Mucosa of stomach (tissue), 1 donor: Measurements from ENCODE around the gene BMP7.

Experiments
- H3K27me3 ChIP-seq: one replicate; pipeline ENCODE4 v1.7.0; 2013; ENCODE audit warnings: mild to moderate bottlenecking, low read length; ENCODE audit not compliant: control insufficient read depth, insufficient read depth
- H3K36me3 ChIP-seq: one replicate; pipeline ENCODE4 v1.7.0; 2013; ENCODE audit warnings: low read length; ENCODE audit not compliant: control insufficient read depth, insufficient read depth
- H3K4me1 ChIP-seq: one replicate; pipeline ENCODE4 v1.7.0; 2013; ENCODE audit warnings: mild to moderate bottlenecking, low read length; ENCODE audit not compliant: control insufficient read depth, insufficient read depth
- H3K4me3 ChIP-seq: one replicate; pipeline ENCODE4 v1.7.0; 2013; ENCODE audit warnings: low read length
- H3K9ac ChIP-seq: one replicate; pipeline ENCODE4 v1.7.0; 2013; ENCODE audit warnings: mild to moderate bottlenecking, low read length, moderate library complexity
- H3K9me3 ChIP-seq: one replicate; pipeline ENCODE4 v1.7.0; 2013; ENCODE audit warnings: mild to moderate bottlenecking, low read length, moderate library complexity; ENCODE audit not compliant: control insufficient read depth
- donor health status: Pancreatic carcinoma.

The BMP7 gene

GRCh38 chr20:57122536-57123489, 143.6 kb downstream of the BMP7 start:
- Histone ChIP-seq H3K27me3 (peaks cover 3% of the 10 kb centered on the region), H3K4me3 (no peak overlapping the region), H3K9ac (no peak overlapping the region), H3K4me1 (no peaks in the 10 kb centered on the region), H3K36me3 (no peaks in the 10 kb centered on the region), H3K9me3 (no peaks in the 10 kb centered on the region)

DNA sequence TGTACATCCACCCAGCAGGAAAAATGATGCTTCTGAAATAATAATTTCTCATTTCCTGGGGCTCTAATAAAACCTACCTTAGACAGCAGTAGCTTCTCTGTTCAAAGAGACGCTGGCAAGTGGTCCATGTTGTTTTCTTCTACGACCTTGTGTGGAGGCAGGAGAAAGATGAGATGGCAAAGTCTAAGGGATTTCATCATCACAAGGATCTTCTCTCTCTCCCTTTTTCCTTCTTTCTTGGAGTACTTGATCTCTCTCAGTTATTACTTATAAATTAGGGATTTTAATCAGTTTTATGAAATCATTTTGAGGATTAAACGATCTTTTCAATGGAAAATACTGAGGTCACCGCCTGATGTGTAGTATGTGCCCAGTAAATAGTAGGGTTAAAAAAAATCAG, 147.5 kb downstream of the BMP7 start:
- no peaks in the 10 kb centered on the region for H3K9me3 ChIP-seq
- H3K36me3 ChIP-seq: no peaks in the 10 kb centered on the region
- no peak overlapping the region for H3K9ac ChIP-seq
- no peaks in the 10 kb centered on the region for H3K27me3 ChIP-seq
- H3K4me1 ChIP-seq: no peaks in the 10 kb centered on the region
- no peak overlapping the region for H3K4me3 ChIP-seq
